GM19324 (cell line): ENCODE data around the gene GPR155.
"Not testable (repeated sequence)": the region's sequence is repeated elsewhere in the genome, so short reads cannot be mapped to it uniquely, and the experiment has no call there.

Experiments
- ATAC-seq: cut with Tn5 transposase; IDR thresholded peaks from one replicate; pipeline ENCODE4 v1.9.1; 2021; ENCODE audit warnings: mild to moderate bottlenecking, moderate library complexity; ENCODE audit not compliant: unreplicated experiment, low FRiP score

Gene GPR155

GRCh38 chr2:174442546-174443510 lies 44.0 kb downstream of the GPR155 start:
- no peak for ATAC-seq

GRCh38 chr2:174439950-174440349 lies 46.9 kb downstream of the GPR155 start:
- no peak for ATAC-seq

GRCh38 chr2:174439323-174439722 lies 47.5 kb downstream of the GPR155 start:
- ATAC-seq = no peak

- no peak for ATAC-seq
Measured at GRCh38 chr2:174438146-174438886, 48.5 kb downstream of the GPR155 start.

- ATAC-seq = no peak
Measured at GRCh38 chr2:174436351-174436750, 50.5 kb downstream of the GPR155 start.

- no peak for ATAC-seq
Measured at GRCh38 chr2:174431902-174432301, 54.9 kb downstream of the GPR155 start.

GRCh38 chr2:174430066-174430465 lies 56.8 kb downstream of the GPR155 start:
- no peak for ATAC-seq

GRCh38 chr2:174428214-174428613 lies 58.6 kb downstream of the GPR155 start:
- ATAC-seq = no peak

GRCh38 chr2:174412256-174412655 lies 74.6 kb downstream of the GPR155 start:
- no peak for ATAC-seq

GRCh38 chr2:174410039-174410438 lies 76.8 kb downstream of the GPR155 start:
- ATAC-seq = not testable (repeated sequence)

- ATAC-seq = no peak
Measured at GRCh38 chr2:174403628-174404027, 83.2 kb downstream of the GPR155 start.

GRCh38 chr2:174400853-174401252 lies 86.0 kb downstream of the GPR155 start:
- ATAC-seq = no peak

GRCh38 chr2:174399171-174399570 lies 87.7 kb downstream of the GPR155 start:
- ATAC-seq = no peak

- ATAC-seq = no peak
Measured at GRCh38 chr2:174397773-174398172, 89.1 kb downstream of the GPR155 start.

GRCh38 chr2:174395969-174396630 lies 90.7 kb downstream of the GPR155 start:
- ATAC-seq = peak; percentile 21

GRCh38 chr2:174395284-174395968 lies 91.4 kb downstream of the GPR155 start, which contains the start of gene SCRN3:
Gene SCRN3, plus strand, starts transcription at chr2:174395730. Its CDS starts 2,554 bp downstream, at chr2:174398284.
- peak; percentile 91 for ATAC-seq

- no peak for ATAC-seq
Measured at GRCh38 chr2:174392706-174393105, 94.1 kb downstream of the GPR155 start.

GRCh38 chr2:174390303-174390702 lies 96.5 kb downstream of the GPR155 start:
- not testable (repeated sequence) for ATAC-seq

GRCh38 chr2:174389542-174389941 lies 97.3 kb downstream of the GPR155 start:
- ATAC-seq = no peak

GRCh38 chr2:174388706-174389105 lies 98.1 kb downstream of the GPR155 start:
- not testable (repeated sequence) for ATAC-seq
